Karpas-422 (cell line): ENCODE data around the gene KLHL36. TPM values are rescaled to one million over a fixed set of nuclear protein-coding genes. Genes with fewer than 3 reads are reported as not detected.
"Not testable (repeated sequence)": the region's sequence is repeated elsewhere in the genome, so short reads cannot be mapped to it uniquely, and the experiment has no call there.

ENCODE experiments used
- DNase-seq: peaks from one replicate; pipeline ENCODE4 v3.0.0-alpha.2; 2015
- H2AFZ ChIP-seq: fragments of 200-600 bp; sonication (generic); 2 replicates; pipeline ENCODE4 v1.6.1; 2014; ENCODE audit warnings: antibody characterized with exemption, low read length, mixed read lengths
- H3K27ac ChIP-seq: fragments of 200-600 bp; sonication (generic); 2 replicates; pipeline ENCODE4 v1.5.1; 2014; ENCODE audit warnings: mild to moderate bottlenecking, low read length, moderate library complexity
- H3K27me3 ChIP-seq: fragments of 200-600 bp; sonication (generic); 2 replicates; pipeline ENCODE4 v1.6.1; 2014; ENCODE audit warnings: low read length, mixed read lengths
- H3K36me3 ChIP-seq: fragments of 200-600 bp; sonication (generic); 2 replicates; pipeline ENCODE4 v1.6.1; 2014; ENCODE audit warnings: low read length, mixed read lengths; ENCODE audit not compliant: insufficient read depth
- H3K4me1 ChIP-seq: fragments of 200-600 bp; sonication (generic); 2 replicates; pipeline ENCODE4 v1.6.1; 2014; ENCODE audit warnings: mild to moderate bottlenecking, low read length, mixed read lengths
- H3K4me2 ChIP-seq: fragments of 200-600 bp; sonication (generic); 2 replicates; pipeline ENCODE4 v1.6.1; 2014; ENCODE audit warnings: low read length, low read depth, mild to moderate bottlenecking; ENCODE audit not compliant: poor library complexity, severe bottlenecking
- H3K4me3 ChIP-seq: fragments of 200-600 bp; sonication (generic); 2 replicates; pipeline ENCODE4 v1.5.1; 2014; ENCODE audit warnings: mild to moderate bottlenecking, antibody characterized with exemption, low read length, mixed read lengths
- H3K79me2 ChIP-seq: fragments of 200-600 bp; sonication (generic); 2 replicates; pipeline ENCODE4 v1.6.1; 2014; ENCODE audit warnings: mild to moderate bottlenecking, low read length, mixed read lengths
- H3K9ac ChIP-seq: fragments of 200-600 bp; sonication (generic); 2 replicates; pipeline ENCODE4 v1.6.0; 2014; ENCODE audit warnings: low read length
- H3K9me2 ChIP-seq: fragments of 200-600 bp; sonication (generic), shearing (Covaris generic); replicated peaks from 2 replicates; pipeline ENCODE4 v1.6.0; 2014; ENCODE audit warnings: mild to moderate bottlenecking, low read length, moderate library complexity; ENCODE audit not compliant: insufficient read depth
- H3K9me3 ChIP-seq: fragments of 300-700, 200-600 bp; sonication (generic); 2 replicates; pipeline ENCODE4 v1.6.1; 2014; ENCODE audit warnings: low read length, mixed read lengths
- H4K20me1 ChIP-seq: fragments of 200-600 bp; sonication (generic); 2 replicates; pipeline ENCODE4 v1.6.1; 2014; ENCODE audit warnings: mild to moderate bottlenecking, antibody characterized with exemption, low read length, low read depth; ENCODE audit not compliant: insufficient read depth
- total RNA-seq: library from RNA; depleted of rRNA; stranded (reverse); fragments of >200 nt; shearing (Covaris generic); gene quantifications from 2 replicates; pipeline ENCODE4 v1.2.3, GENCODE V29; 2014; ENCODE audit warnings: low replicate concordance

The KLHL36 gene
- total RNA-seq, 1 experiment from 2014 or later, result 25.6 TPM

DNA sequence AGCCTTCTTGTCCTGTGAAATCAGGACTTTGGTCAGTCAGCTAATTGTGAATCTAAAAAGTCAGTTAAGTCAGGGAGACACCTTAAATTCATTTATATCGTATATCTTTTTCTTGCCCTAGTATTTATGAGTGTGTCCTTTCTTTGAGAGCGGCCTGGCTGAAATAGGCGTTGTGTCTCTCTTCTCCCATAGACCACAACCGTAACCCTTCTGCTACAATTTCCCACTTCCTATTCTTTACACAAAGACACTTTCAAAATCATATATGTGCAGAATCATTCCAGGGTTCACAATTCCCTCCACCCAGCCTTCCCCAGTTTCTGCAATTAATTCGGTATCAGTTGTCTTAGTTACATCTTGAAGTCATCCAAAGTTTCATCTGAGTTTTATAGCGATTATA is 16.4 kb upstream of the KLHL36 start:
- H3K4me3 ChIP-seq, result no peak overlapping the region
- no peaks in the 10 kb centered on the region for H3K9me2 ChIP-seq
- H3K27ac ChIP-seq, result no peak overlapping the region
- no peak for DNase-seq
- no peak overlapping the region for H2AFZ ChIP-seq
- H4K20me1 ChIP-seq, result no peaks in the 10 kb centered on the region
- H3K4me1 ChIP-seq, result peaks cover 3% of the 10 kb centered on the region
- H3K9me3 ChIP-seq, result no peaks in the 10 kb centered on the region
- no peak overlapping the region for H3K4me2 ChIP-seq
- H3K79me2 ChIP-seq, result no peaks in the 10 kb centered on the region
- no peak overlapping the region for H3K9ac ChIP-seq
- no peaks in the 10 kb centered on the region for H3K36me3 ChIP-seq
- H3K27me3 ChIP-seq, result no peaks in the 10 kb centered on the region

DNA sequence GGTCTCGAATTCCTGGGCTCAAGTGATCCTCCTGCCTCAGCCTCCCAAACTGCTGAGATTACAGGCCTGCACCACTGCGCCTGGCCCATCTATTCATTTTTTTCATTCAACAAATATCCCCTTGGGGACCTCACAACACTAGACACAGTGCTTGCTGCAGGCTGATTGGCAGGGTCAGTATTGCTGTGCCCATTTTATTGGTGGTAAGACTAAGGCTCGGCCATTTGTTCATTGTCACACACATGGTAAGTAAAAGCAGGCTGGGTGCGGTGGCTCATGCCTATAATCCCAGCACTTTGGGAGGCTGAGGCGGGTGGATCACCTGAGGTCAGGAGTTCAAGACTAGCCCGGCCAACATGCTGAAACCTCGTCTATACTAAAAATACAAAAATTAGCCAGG is 15.4 kb upstream of the KLHL36 start:
- H3K9me2 ChIP-seq, DNase-seq, H3K27ac ChIP-seq, H3K36me3 ChIP-seq, H3K9ac ChIP-seq, H3K4me3 ChIP-seq, H3K4me2 ChIP-seq, H3K27me3 ChIP-seq, H2AFZ ChIP-seq, H4K20me1 ChIP-seq, H3K9me3 ChIP-seq, H3K79me2 ChIP-seq: not testable (repeated sequence)
- H3K4me1 ChIP-seq, result peaks cover 10% of the 10 kb centered on the region

DNA sequence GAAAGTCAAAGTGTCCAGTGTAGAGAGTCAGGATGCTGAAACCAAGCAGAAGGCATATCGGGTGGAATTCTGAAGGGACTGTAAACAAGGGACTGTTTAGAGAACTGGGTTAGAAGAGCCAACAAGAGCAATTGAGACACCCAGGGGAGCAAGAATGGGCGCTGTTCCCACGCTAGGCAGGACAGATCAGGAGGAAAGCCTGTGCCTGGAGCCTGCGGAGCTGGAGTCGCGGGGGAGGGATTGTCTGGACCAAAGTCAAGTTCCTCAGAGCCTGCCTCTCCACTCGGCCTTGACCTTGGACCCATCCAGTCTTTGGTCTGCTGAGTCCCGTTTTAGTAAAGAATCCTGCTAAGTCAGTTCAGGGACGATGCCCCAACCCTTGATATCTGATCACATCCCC is 14.7 kb upstream of the KLHL36 start:
- no peaks in the 10 kb centered on the region for H3K79me2 ChIP-seq
- H3K4me1 ChIP-seq, result peaks cover 7% of the 10 kb centered on the region
- no peaks in the 10 kb centered on the region for H3K9me3 ChIP-seq
- H3K36me3 ChIP-seq, result no peaks in the 10 kb centered on the region
- no peaks in the 10 kb centered on the region for H3K27me3 ChIP-seq
- no peak overlapping the region for H2AFZ ChIP-seq
- no peak overlapping the region for H3K4me3 ChIP-seq
- no peaks in the 10 kb centered on the region for H4K20me1 ChIP-seq
- no peak for DNase-seq
- no peak overlapping the region for H3K27ac ChIP-seq
- H3K9me2 ChIP-seq, result no peaks in the 10 kb centered on the region
- no peak overlapping the region for H3K9ac ChIP-seq
- no peak overlapping the region for H3K4me2 ChIP-seq

DNA sequence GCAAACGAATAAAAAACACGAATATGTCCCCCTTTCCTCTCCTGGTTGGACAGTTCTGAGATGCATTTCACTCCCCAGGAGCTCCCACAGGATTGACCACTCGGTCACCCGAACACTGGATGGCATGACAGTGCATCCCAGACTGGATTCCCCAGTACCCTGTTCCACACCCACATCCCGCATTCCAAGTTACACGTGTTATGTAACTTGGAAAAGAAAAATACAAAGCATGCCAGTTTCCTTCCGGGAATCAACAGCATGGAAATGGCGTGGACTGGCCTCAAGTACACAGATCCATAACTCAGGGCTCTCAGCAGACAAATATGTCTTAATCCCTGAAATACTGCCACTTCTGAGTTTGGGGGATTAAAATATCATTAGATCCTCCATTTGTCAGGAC is 12.6 kb upstream of the KLHL36 start:
- Histone ChIP-seq H2AFZ (no peak overlapping the region), H3K4me3 (no peak overlapping the region), H3K9ac (no peak overlapping the region), H3K9me3 (no peaks in the 10 kb centered on the region), H3K27ac (no peak overlapping the region), H3K9me2 (no peaks in the 10 kb centered on the region), H3K27me3 (no peaks in the 10 kb centered on the region), H3K4me1 (peaks cover 12% of the 10 kb centered on the region), H4K20me1 (no peaks in the 10 kb centered on the region), H3K79me2 (no peaks in the 10 kb centered on the region), H3K4me2 (no peak overlapping the region), H3K36me3 (no peaks in the 10 kb centered on the region)
- DNase-seq, result no peak

DNA sequence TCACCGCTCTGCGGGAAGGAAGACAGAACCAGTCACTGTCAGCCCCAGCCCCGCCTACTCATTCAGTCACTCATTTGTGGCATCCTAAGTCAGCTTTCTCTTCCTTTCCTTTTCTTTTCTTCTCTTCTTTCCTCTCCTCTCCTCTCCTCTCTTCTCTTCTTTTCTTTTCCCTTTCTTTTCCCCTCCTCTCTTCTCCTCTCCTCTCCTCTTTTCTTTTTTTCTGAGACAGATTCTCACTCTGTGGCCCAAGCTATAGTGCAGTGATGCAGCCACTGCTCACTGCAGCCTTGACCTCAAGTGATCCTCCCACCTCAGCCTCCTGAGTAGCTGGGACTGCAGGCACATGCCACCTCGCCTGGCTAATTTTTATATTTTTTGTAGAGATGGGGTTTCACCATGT is 10.6 kb upstream of the KLHL36 start:
- Histone ChIP-seq H2AFZ (no peak overlapping the region), H3K4me2 (no peak overlapping the region)

DNA sequence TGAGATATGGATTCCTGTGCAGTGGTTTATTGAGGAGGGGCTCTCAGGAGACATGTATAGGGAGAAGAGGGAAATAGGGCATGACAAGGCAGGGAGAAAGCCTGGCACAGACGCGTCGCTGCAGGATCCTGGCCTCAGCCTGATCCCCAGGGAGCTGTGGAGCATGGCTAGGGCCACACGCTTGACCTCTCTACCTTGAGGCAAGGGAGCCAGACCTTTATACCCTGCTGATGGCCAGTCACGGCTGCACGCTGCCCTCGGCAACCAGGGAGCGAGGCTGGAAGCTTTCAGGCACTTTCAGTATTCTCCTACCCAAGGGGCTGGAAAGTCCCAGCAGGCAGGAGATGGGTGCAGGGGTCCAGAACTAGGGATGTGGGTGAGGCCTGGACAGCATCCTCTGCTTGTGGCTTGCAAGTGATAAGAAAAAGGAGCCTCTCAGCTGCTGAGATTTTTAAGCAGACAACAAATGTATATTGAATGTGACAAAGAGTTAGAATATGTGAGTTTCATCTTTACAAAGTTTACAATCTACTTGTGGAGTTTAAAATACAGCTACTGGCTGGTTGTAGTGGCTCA is 10.0 kb upstream of the KLHL36 start:
- H3K9ac ChIP-seq, result no peak overlapping the region
- H3K4me1 ChIP-seq, result peaks cover 28% of the 10 kb centered on the region

More for the DNA sequence above, 10.6 kb upstream of the KLHL36 start:
- no peaks in the 10 kb centered on the region for H3K9me3 ChIP-seq
- H3K9me2 ChIP-seq, result no peaks in the 10 kb centered on the region
- no peaks in the 10 kb centered on the region for H3K36me3 ChIP-seq
- no peak overlapping the region for H3K9ac ChIP-seq
- H3K27ac ChIP-seq, result no peak overlapping the region
- H4K20me1 ChIP-seq, result no peaks in the 10 kb centered on the region
- no peaks in the 10 kb centered on the region for H3K27me3 ChIP-seq
- peaks cover 26% of the 10 kb centered on the region for H3K4me1 ChIP-seq
- H3K4me3 ChIP-seq, result 0 out of 2 replicates have a peak overlapping the region, but pooled peaks have one; percentile 20
- no peak for DNase-seq
- H3K79me2 ChIP-seq, result no peaks in the 10 kb centered on the region

DNA sequence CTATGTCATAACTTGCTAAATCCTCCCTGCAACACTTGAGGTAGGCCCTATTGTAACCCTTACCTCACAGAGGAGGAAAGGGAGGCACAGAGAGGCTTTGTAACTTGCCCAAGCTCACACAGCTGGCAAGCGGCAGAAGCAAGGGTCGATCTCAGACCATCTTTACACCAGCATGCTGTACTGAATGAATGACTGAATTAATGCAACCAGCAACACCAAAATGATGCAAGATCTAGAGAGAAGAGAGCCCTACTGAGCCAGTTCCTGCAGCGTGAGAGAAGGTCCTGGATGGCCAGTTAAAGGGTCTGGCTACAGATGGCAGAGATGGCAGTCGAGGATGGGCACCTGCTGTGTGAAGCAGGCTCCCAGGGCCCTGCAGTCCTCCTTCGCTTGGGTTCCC is 8.2 kb upstream of the KLHL36 start:
- peaks cover 41% of the 10 kb centered on the region for H3K4me1 ChIP-seq

More for the DNA sequence above, 10.0 kb upstream of the KLHL36 start:
- DNase-seq, result no peak
- no peak overlapping the region for H2AFZ ChIP-seq
- H3K36me3 ChIP-seq, result no peaks in the 10 kb centered on the region
- no peak overlapping the region for H3K4me3 ChIP-seq
- no peaks in the 10 kb centered on the region for H3K9me2 ChIP-seq
- no peaks in the 10 kb centered on the region for H3K27me3 ChIP-seq
- no peaks in the 10 kb centered on the region for H3K9me3 ChIP-seq
- H3K27ac ChIP-seq, result no peak overlapping the region
- H3K4me2 ChIP-seq, result no peak overlapping the region
- no peaks in the 10 kb centered on the region for H3K79me2 ChIP-seq
- H4K20me1 ChIP-seq, result no peaks in the 10 kb centered on the region

DNA sequence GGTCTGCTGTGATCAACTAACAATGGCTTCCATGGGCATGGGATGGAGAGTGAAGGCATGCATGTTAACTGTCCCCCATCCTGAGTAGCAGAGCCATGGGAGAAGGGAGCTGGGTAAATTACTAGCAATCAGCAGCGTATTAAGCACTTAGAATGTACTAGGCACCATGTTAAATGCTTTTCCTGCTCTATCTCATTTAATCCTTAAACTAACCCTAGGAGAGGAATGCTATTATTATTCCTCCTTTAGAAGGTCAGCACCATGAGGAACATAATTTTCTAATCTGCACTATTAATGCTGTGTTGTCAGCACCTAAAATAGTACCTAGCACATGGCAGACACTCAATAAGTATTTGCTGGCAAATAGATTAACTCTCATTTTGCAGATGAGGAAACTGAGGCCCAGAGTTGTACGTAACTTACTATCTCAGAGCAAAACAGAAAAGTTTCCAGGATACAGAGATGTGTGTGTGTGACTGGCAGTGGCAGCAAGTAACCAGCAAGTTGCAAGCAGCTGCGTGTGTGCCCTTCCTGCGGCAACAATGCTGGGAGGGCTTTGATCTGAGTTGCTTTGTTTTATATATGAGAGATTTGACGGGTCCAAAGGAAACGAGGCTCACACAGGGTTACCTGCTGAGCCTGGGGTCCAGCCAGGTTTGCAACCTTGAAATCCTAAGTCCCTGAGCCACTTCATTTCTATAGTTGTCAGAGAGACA is 6.5 kb upstream of the KLHL36 start:
- H3K4me2 ChIP-seq, result peak overlapping the region; percentile 42
- no peaks in the 10 kb centered on the region for H3K27me3 ChIP-seq
- no peaks in the 10 kb centered on the region for H3K36me3 ChIP-seq
- H3K9me3 ChIP-seq, result no peaks in the 10 kb centered on the region
- H3K9me2 ChIP-seq, result no peaks in the 10 kb centered on the region
- H3K9ac ChIP-seq, result 0 out of 2 replicates have a peak overlapping the region, but pooled peaks have one; percentile 7
- no peaks in the 10 kb centered on the region for H4K20me1 ChIP-seq
- no peak for DNase-seq
- peak overlapping the region; percentile 25; the same call in 1 of the 2 replicates for H3K4me3 ChIP-seq
- no peak overlapping the region for H3K27ac ChIP-seq
- peaks cover 41% of the 10 kb centered on the region for H3K4me1 ChIP-seq
- no peak overlapping the region for H2AFZ ChIP-seq
- H3K79me2 ChIP-seq, result no peaks in the 10 kb centered on the region

More for the DNA sequence above, 8.2 kb upstream of the KLHL36 start:
- Histone ChIP-seq H3K27me3 (no peaks in the 10 kb centered on the region), H3K9me2 (no peaks in the 10 kb centered on the region), H3K79me2 (no peaks in the 10 kb centered on the region), H4K20me1 (no peaks in the 10 kb centered on the region), H3K27ac (no peak overlapping the region), H3K9me3 (no peaks in the 10 kb centered on the region), H3K4me3 (no peak overlapping the region), H3K36me3 (no peaks in the 10 kb centered on the region), H3K4me2 (no peak overlapping the region), H2AFZ (no peak overlapping the region), H3K9ac (no peak overlapping the region)
- DNase-seq, result no peak
